ENCODE results near the gene PI4K2A. TPM values are rescaled to one million over a fixed set of nuclear protein-coding genes. Genes with fewer than 3 reads are reported as not detected.

The PI4K2A gene
- total RNA-seq, 1 donor from 2014 or later = 12.4 TPM

DNA sequence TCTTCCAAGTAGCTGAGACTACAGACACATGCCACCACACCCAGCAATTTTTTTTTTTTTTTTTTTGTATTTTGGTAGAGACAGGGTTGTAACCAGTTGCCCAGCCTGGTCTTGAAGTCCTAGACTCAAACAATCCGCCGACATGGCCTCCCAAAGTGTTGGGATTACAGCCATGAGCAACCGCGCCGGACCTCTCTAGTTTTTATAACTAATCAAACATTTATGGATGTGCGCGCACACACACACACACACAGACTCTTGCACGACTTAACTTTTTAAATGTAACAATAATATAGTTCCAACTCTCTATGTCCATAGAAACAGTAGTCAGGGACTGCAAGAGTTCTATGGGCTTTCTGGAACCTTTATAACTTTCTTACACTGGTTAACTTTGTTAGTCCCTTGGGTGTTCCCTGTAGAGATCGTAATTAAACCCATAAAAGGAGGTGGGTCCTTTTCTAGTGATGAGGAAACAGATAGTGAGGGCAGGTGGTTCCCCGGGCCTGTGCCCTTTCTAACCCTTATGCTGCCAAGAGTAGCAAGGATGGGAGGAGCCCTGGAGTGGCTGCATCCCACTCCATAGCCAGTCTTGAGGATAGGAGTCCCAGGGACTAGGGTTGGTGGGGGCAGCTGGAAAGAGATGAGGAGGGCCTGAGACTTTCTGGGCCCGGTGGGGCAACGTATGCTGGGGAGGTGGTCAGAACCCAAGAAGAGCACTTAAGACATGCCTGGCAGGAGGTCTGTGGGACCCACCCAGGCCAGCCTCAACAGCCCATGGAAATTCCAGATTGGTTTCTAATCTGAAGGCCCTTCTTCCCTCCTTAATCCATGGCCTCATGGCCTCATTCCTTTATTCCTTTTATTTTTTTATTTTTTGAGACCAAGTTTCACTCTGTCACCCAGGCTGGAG is 81.7 kb downstream of the PI4K2A start:
- intact Hi-C loops (cut with micrococcal nuclease) = no loop called here
- DNase-seq = no peak
- Histone ChIP-seq H3K4me3 (no peak overlapping the region), H3K9me3 (replicated peaks) (no peaks in the 10 kb centered on the region), H3K27me3 (ENCODE audit: low read depth) (no peaks in the 10 kb centered on the region), H3K27ac (replicated peaks) (no peak overlapping the region), H3K4me1 (peaks cover 36% of the 10 kb centered on the region), H3K36me3 (no peaks in the 10 kb centered on the region)
- TF ChIP-seq, protein P1, sequence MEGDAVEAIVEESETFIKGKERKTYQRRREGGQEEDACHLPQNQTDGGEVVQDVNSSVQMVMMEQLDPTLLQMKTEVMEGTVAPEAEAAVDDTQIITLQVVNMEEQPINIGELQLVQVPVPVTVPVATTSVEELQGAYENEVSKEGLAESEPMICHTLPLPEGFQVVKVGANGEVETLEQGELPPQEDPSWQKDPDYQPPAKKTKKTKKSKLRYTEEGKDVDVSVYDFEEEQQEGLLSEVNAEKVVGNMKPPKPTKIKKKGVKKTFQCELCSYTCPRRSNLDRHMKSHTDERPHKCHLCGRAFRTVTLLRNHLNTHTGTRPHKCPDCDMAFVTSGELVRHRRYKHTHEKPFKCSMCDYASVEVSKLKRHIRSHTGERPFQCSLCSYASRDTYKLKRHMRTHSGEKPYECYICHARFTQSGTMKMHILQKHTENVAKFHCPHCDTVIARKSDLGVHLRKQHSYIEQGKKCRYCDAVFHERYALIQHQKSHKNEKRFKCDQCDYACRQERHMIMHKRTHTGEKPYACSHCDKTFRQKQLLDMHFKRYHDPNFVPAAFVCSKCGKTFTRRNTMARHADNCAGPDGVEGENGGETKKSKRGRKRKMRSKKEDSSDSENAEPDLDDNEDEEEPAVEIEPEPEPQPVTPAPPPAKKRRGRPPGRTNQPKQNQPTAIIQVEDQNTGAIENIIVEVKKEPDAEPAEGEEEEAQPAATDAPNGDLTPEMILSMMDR (IDR thresholded peaks at IDR 0.05; ENCODE audit: borderline replicate concordance) = no peak

DNA sequence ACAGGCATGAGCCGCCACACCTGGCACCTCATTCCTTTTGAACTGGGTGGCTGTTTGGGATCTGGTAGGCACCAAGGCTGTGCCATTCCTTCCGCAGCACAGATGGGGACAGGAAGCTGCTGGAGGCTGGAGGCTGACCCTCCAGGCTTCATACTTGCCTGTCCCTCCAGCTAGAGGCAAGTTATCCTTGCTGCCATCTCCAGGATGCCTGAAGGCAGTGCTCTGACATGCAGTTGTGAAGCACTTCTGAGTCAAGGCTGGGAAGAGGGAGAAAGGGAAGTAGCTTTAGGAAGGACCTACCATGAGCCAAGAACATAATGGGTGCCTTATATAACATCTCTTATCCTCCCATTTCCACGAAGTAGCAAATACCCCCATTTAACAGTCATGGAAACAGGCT is 82.5 kb downstream of the PI4K2A start:
- Histone ChIP-seq H3K4me1 (peaks cover 32% of the 10 kb centered on the region), H3K4me3 (no peak overlapping the region), H3K36me3 (no peaks in the 10 kb centered on the region), H3K9me3 (replicated peaks) (no peaks in the 10 kb centered on the region), H3K27me3 (ENCODE audit: low read depth) (no peaks in the 10 kb centered on the region), H3K27ac (replicated peaks) (no peak overlapping the region)
- intact Hi-C loops (cut with micrococcal nuclease) = no loop called here
- DNase-seq = no peak
- TF ChIP-seq, protein P1 (IDR thresholded peaks at IDR 0.05; ENCODE audit: borderline replicate concordance) = no peak

DNA sequence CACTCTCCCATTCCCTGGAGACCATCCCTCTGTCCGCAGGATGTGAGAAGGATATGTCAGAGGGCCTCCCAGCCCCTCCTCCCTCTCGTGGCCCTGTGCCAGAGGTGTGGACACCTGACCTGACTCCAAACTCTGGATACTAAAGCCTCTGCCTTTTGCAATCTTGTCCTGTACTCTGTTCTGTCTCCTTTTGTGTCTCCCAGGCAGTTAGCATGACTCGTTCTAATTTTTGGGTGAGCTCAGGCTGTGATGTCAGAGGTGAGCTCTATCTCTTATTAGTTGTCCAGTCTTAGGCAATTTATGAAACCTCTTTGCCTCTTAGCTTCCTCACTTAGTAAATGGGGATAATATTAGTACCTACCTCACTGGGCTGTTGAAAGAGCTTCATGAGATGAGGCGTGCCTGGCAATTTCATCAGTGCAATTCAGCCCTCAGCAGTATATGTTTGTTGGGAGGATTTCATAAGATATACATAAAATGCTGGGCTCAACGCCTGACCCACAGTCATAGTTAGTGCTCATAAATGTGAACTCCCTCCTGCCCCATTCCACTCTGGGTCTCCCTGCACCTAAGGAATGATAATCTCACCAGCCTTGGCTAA is 84.0 kb downstream of the PI4K2A start:
- TF ChIP-seq, protein P1 (IDR thresholded peaks at IDR 0.05; ENCODE audit: borderline replicate concordance) = no peak
- intact Hi-C loops (cut with micrococcal nuclease) = no loop called here
- H3K9me3 ChIP-seq (replicated peaks) = no peaks in the 10 kb centered on the region
- H3K4me1 ChIP-seq = peaks cover 17% of the 10 kb centered on the region
- no peak for DNase-seq
- no peaks in the 10 kb centered on the region for H3K27me3 ChIP-seq (ENCODE audit: low read depth)
- H3K27ac ChIP-seq (replicated peaks) = no peak overlapping the region
- no peak overlapping the region for H3K4me3 ChIP-seq
- no peaks in the 10 kb centered on the region for H3K36me3 ChIP-seq

Other genes with a start within 250 kb of the PI4K2A start
- gene RRP12, start 239.3 kb upstream of the PI4K2A start, total RNA-seq = 15.2 TPM
- 233 TPM for gene PGAM1, start 214.5 kb upstream of the PI4K2A start, total RNA-seq
- 14.9 TPM for gene EXOSC1, start 194.7 kb upstream of the PI4K2A start, total RNA-seq
- gene ZDHHC16, start 194.5 kb upstream of the PI4K2A start, total RNA-seq = 17.8 TPM
- gene MMS19, start 142.2 kb upstream of the PI4K2A start, total RNA-seq = 42.7 TPM
- gene UBTD1, start 141.7 kb upstream of the PI4K2A start, total RNA-seq = 17.1 TPM
- 969 TPM for gene ANKRD2, start 67.9 kb upstream of the PI4K2A start, total RNA-seq
- gene HOGA1, start 56.3 kb upstream of the PI4K2A start, total RNA-seq = 47.1 TPM
- 1.5 TPM for gene C10orf62, start 51.0 kb upstream of the PI4K2A start, total RNA-seq
- gene MORN4, start 7.2 kb upstream of the PI4K2A start, total RNA-seq = 13.9 TPM
- 6.7 TPM for gene AVPI1, start 46.6 kb downstream of the PI4K2A start, total RNA-seq
- 6.4 TPM for gene MARVELD1, start 73.1 kb downstream of the PI4K2A start, total RNA-seq
- gene ZFYVE27, start 96.5 kb downstream of the PI4K2A start, total RNA-seq = 13.2 TPM
- 8.7 TPM for gene SFRP5, start 131.3 kb downstream of the PI4K2A start, total RNA-seq
- gene GOLGA7B, start 209.2 kb downstream of the PI4K2A start, total RNA-seq = 0.60 TPM

Measured in left ventricle myocardium inferior (tissue), 1 donor.